ENCODE data around the gene C1QTNF2. TPM values are rescaled to one million over a fixed set of nuclear protein-coding genes. Genes with fewer than 3 reads are reported as not detected.

Gene C1QTNF2
- polyA plus RNA-seq, 3 donors, result not detected

DNA sequence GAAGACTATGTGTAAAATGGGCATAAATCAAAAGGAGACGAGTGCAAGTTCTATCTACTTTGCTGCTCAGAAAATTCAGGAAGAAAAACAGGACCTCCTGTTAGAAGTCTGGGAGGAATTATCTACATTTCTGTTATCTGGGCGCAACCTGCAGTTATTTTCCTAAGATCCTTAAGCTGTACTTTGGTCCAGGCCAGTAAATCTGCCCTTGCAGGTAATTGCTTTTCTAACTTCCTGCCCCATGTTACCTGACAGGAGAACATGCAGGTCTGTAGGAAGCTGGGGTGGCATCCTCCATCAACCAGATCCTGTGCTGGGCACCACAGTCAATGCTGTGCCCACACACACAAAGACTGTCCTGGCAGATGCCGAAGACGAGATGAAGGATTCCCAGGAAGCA, 63.7 kb downstream of the C1QTNF2 start:
- Histone ChIP-seq H3K4me3 (replicated peaks in 1 of 3; ENCODE audit: low read depth in 2 of 3, low read length in 3 of 3) (no peak overlapping the region), H3K79me2 (ENCODE audit: insufficient read depth, low read length) (no peaks in the 10 kb centered on the region), H4K20me1 (ENCODE audit: insufficient read depth, low read length) (no peaks in the 10 kb centered on the region), H3K4me2 (replicated peaks; ENCODE audit: extremely low read depth, low read length, poor library complexity, severe bottlenecking) (no peak overlapping the region), H3K27ac (ENCODE audit: low read depth in 1 of 2, low read length in 2 of 2) (no peak overlapping the region), H3K27me3 (ENCODE audit: control insufficient read depth in 2 of 2, insufficient read depth in 2 of 2, low read length in 2 of 2) (peaks cover 29 to 37% of the 10 kb centered on the region in 2 donors), H2AFZ (ENCODE audit: insufficient read depth, low read depth, low read length, poor library complexity, severe bottlenecking) (no peak overlapping the region), H3K9ac (ENCODE audit: insufficient read depth, low read length, poor library complexity, severe bottlenecking) (no peak overlapping the region), H3K9me3 (replicated peaks in 1 of 2; ENCODE audit: control insufficient read depth in 1 of 2, insufficient read depth in 1 of 2, low read length in 2 of 2) (peaks cover 0 to 10% of the 10 kb centered on the region in 2 donors), H3K4me1 (ENCODE audit: control insufficient read depth in 1 of 2, insufficient read depth in 2 of 2, low read length in 2 of 2) (peaks cover 3 to 4% of the 10 kb centered on the region in 2 donors), H3K36me3 (replicated peaks in 1 of 2; ENCODE audit: control insufficient read depth in 1 of 2, insufficient read depth in 2 of 2, low read length in 2 of 2) (no peaks in the 10 kb centered on the region)
- Mint-ChIP-seq H3K4me3 (no peak overlapping the region), H3K4me1 (peaks cover 4% of the 10 kb centered on the region), H3K36me3 (peaks cover 0 to 2% of the 10 kb centered on the region in 2 donors), H3K9me3 (peaks cover 0 to 4% (median 0%) of the 10 kb centered on the region in 7 donors), H3K27me3 (ENCODE audit: low read depth in 3 of 3) (peaks cover 42 to 62% (median 54%) of the 10 kb centered on the region in 3 donors), H3K27ac (no peak overlapping the region)
- no peak for DNase-seq
- intact Hi-C loops (cut with micrococcal nuclease), result no loop called here
- 95% methylated on average over 4 of the region's 4 CpGs for WGBS (ENCODE audit: insufficient coverage)
- TF ChIP-seq, protein P1, sequence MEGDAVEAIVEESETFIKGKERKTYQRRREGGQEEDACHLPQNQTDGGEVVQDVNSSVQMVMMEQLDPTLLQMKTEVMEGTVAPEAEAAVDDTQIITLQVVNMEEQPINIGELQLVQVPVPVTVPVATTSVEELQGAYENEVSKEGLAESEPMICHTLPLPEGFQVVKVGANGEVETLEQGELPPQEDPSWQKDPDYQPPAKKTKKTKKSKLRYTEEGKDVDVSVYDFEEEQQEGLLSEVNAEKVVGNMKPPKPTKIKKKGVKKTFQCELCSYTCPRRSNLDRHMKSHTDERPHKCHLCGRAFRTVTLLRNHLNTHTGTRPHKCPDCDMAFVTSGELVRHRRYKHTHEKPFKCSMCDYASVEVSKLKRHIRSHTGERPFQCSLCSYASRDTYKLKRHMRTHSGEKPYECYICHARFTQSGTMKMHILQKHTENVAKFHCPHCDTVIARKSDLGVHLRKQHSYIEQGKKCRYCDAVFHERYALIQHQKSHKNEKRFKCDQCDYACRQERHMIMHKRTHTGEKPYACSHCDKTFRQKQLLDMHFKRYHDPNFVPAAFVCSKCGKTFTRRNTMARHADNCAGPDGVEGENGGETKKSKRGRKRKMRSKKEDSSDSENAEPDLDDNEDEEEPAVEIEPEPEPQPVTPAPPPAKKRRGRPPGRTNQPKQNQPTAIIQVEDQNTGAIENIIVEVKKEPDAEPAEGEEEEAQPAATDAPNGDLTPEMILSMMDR (IDR thresholded peaks at IDR 0.05), result no peak

DNA sequence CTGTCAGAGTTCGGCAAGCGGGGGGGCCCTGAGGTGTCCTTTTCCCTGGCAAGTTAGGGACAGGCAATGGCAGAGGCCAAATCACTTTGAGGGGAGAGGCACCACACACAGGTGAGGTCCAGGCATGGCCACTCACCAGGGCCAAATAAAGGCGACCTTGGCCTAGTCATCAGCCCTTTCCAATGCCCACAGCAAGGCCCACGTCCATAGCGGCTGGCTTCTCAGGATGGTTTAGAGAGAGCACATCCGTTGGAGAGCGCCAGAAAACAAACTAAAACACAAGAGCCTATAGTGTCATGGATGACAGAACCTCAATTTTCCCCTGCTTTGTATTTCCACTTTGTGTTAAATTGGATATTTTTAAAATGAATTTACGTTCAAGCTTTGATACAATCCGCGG, 65.1 kb downstream of the C1QTNF2 start:
- Mint-ChIP-seq H3K27me3 (ENCODE audit: low read depth in 3 of 3) (peaks cover 28 to 48% (median 40%) of the 10 kb centered on the region in 3 donors), H3K27ac (no peak overlapping the region), H3K4me1 (no peaks in the 10 kb centered on the region), H3K36me3 (no peaks in the 10 kb centered on the region), H3K4me3 (no peak overlapping the region), H3K9me3 (peaks cover 0 to 2% (median 0%) of the 10 kb centered on the region in 7 donors)
- Histone ChIP-seq H3K27me3 (ENCODE audit: control insufficient read depth in 2 of 2, insufficient read depth in 2 of 2, low read length in 2 of 2) (peaks cover 16 to 23% of the 10 kb centered on the region in 2 donors), H3K4me2 (replicated peaks; ENCODE audit: extremely low read depth, low read length, poor library complexity, severe bottlenecking) (no peak overlapping the region), H3K9ac (ENCODE audit: insufficient read depth, low read length, poor library complexity, severe bottlenecking) (no peak overlapping the region), H3K9me3 (replicated peaks in 1 of 2; ENCODE audit: control insufficient read depth in 1 of 2, insufficient read depth in 1 of 2, low read length in 2 of 2) (no peaks in the 10 kb centered on the region), H3K4me1 (ENCODE audit: control insufficient read depth in 1 of 2, insufficient read depth in 2 of 2, low read length in 2 of 2) (no peaks in the 10 kb centered on the region), H2AFZ (ENCODE audit: insufficient read depth, low read depth, low read length, poor library complexity, severe bottlenecking) (no peak overlapping the region), H4K20me1 (ENCODE audit: insufficient read depth, low read length) (no peaks in the 10 kb centered on the region), H3K4me3 (replicated peaks in 1 of 3; ENCODE audit: low read depth in 2 of 3, low read length in 3 of 3) (no peak overlapping the region), H3K79me2 (ENCODE audit: insufficient read depth, low read length) (no peaks in the 10 kb centered on the region), H3K27ac (ENCODE audit: low read depth in 1 of 2, low read length in 2 of 2) (no peak overlapping the region), H3K36me3 (replicated peaks in 1 of 2; ENCODE audit: control insufficient read depth in 1 of 2, insufficient read depth in 2 of 2, low read length in 2 of 2) (no peaks in the 10 kb centered on the region)
- TF ChIP-seq, protein P1 (IDR thresholded peaks at IDR 0.05), result no peak
- DNase-seq, result no peak
- 90% methylated on average over 2 of the region's 10 CpGs for WGBS (ENCODE audit: insufficient coverage)
- intact Hi-C loops (cut with micrococcal nuclease), result no loop called here

All from CD14-positive monocyte (primary cell).